Measurements from ENCODE around the gene AVPR1B. TPM values are rescaled to one million over a fixed set of nuclear protein-coding genes. Genes with fewer than 3 reads are reported as not detected.

Gene AVPR1B
- total and polyA plus RNA-seq, 11 donors, result not detected

- TF ChIP-seq CTCF (IDR thresholded peaks at IDR 0.05), result no peak
- TF ChIP-seq POLR2A (IDR thresholded peaks at IDR 0.05), result no peak
- intact Hi-C loops (cut with DNase I), result no loop called here
Observed at GRCh38 chr1:206098242-206098919, 18.8 kb downstream of the AVPR1B start.

GRCh38 chr1:206097381-206097780, 19.8 kb downstream of the AVPR1B start:
- intact Hi-C loops (cut with DNase I), result no loop called here

More at GRCh38 chr1:206098242-206098919, 18.8 kb downstream of the AVPR1B start:
- Histone ChIP-seq H3K4me1 (peaks cover 0 to 34% (median 0%) of the 10 kb centered on the region in 12 donors), H3K27me3 (peaks cover 0 to 16% (median 0%) of the 10 kb centered on the region in 9 donors), H3K27ac (no peak overlapping the region), H3K9me3 (no peaks in the 10 kb centered on the region), H3K4me3 (no peak overlapping the region), H3K36me3 (no peaks in the 10 kb centered on the region)
- ATAC-seq, result no peak
- no peak for DNase-seq
- WGBS, 4 donors, result 88 to 92% (median 89%) methylated on average over 9 of the region's 9 CpGs

GRCh38 chr1:206094024-206094423, 23.2 kb downstream of the AVPR1B start:
- ATAC-seq (no peak), DNase-seq (no peak)
- WGBS, 4 donors, result 73 to 81% (median 77%) methylated on average over 7 of the region's 7 CpGs
- H3K9me3 ChIP-seq, result no peaks in the 10 kb centered on the region
- H3K27me3 ChIP-seq, result peaks cover 0 to 13% (median 0%) of the 10 kb centered on the region in 9 donors
- no peak overlapping the region for H3K4me3 ChIP-seq
- H3K36me3 ChIP-seq, result no peaks in the 10 kb centered on the region
- intact Hi-C loops (cut with DNase I), result no loop called here
- peaks cover 0 to 5% (median 0%) of the 10 kb centered on the region in 12 donors for H3K4me1 ChIP-seq
- TF ChIP-seq POLR2A (IDR thresholded peaks at IDR 0.05) (no peak), CTCF (IDR thresholded peaks at IDR 0.05) (no peak)
- no peak overlapping the region for H3K27ac ChIP-seq

More at GRCh38 chr1:206097381-206097780, 19.8 kb downstream of the AVPR1B start:
- TF ChIP-seq CTCF (IDR thresholded peaks at IDR 0.05), result no peak
- TF ChIP-seq POLR2A (IDR thresholded peaks at IDR 0.05), result no peak
- Histone ChIP-seq H3K4me3 (no peak overlapping the region), H3K36me3 (no peaks in the 10 kb centered on the region), H3K27me3 (peaks cover 0 to 16% (median 0%) of the 10 kb centered on the region in 9 donors), H3K9me3 (no peaks in the 10 kb centered on the region), H3K27ac (no peak overlapping the region), H3K4me1 (peaks cover 0 to 27% (median 0%) of the 10 kb centered on the region in 12 donors)
- DNase-seq, result no peak
- 62 to 79% (median 74%) methylated on average over 3 of the region's 3 CpGs for WGBS, 4 donors
- ATAC-seq, result no peak

- no peak for TF ChIP-seq CTCF (IDR thresholded peaks at IDR 0.05)
- no peak for TF ChIP-seq POLR2A (IDR thresholded peaks at IDR 0.05)
- Histone ChIP-seq H3K36me3 (no peaks in the 10 kb centered on the region), H3K4me1 (no peaks in the 10 kb centered on the region), H3K27me3 (no peaks in the 10 kb centered on the region), H3K9me3 (no peaks in the 10 kb centered on the region), H3K4me3 (no peak overlapping the region), H3K27ac (no peak overlapping the region)
- 80 to 84% (median 82%) methylated on average over 3 of the region's 3 CpGs for WGBS, 4 donors
- intact Hi-C loops (cut with DNase I), result no loop called here
- ATAC-seq (no peak), DNase-seq (no peak)
Observed at GRCh38 chr1:206089341-206089740, 27.8 kb downstream of the AVPR1B start.

Data from heart left ventricle (tissue), 16 donors.